Kidney epithelial cell (primary cell): ENCODE measurements around the gene PDGFRB. TPM values are rescaled to one million over a fixed set of nuclear protein-coding genes. Genes with fewer than 3 reads are reported as not detected.

Experiments
- DNase-seq: peaks from one replicate; pipeline ENCODE4 v3.0.0-alpha.2; 2010; ENCODE audit warnings: low read depth
- H3K27me3 ChIP-seq: 2 replicates; pipeline ENCODE4 v1.6.0; 2011; ENCODE audit warnings: low read length; ENCODE audit not compliant: control insufficient read depth, insufficient read depth
- H3K36me3 ChIP-seq: 2 replicates; pipeline ENCODE4 v1.5.1; 2011; ENCODE audit warnings: low read length; ENCODE audit not compliant: control insufficient read depth, insufficient read depth
- H3K4me3 ChIP-seq: 2 replicates; pipeline ENCODE4 v1.5.1; 2011; ENCODE audit warnings: low read depth, mild to moderate bottlenecking, control low read depth, low read length
- total RNA-seq: library from RNA; depleted of rRNA; stranded (reverse); fragments of >200 nt; gene quantifications from 2 replicates; pipeline ENCODE4 v1.2.3, GENCODE V29; 2015
- TF ChIP-seq, protein P1 (sequence below): IDR thresholded peaks from 2 replicates; pipeline ENCODE4 v1.5.1; 2011; ENCODE audit warnings: mild to moderate bottlenecking, moderate library complexity, low read length, control low read depth, inconsistent platforms; ENCODE audit not compliant: insufficient read depth, poor library complexity, severe bottlenecking

The PDGFRB gene
- total RNA-seq, 1 donor from 2014 or later, result 18.3 TPM

DNA sequence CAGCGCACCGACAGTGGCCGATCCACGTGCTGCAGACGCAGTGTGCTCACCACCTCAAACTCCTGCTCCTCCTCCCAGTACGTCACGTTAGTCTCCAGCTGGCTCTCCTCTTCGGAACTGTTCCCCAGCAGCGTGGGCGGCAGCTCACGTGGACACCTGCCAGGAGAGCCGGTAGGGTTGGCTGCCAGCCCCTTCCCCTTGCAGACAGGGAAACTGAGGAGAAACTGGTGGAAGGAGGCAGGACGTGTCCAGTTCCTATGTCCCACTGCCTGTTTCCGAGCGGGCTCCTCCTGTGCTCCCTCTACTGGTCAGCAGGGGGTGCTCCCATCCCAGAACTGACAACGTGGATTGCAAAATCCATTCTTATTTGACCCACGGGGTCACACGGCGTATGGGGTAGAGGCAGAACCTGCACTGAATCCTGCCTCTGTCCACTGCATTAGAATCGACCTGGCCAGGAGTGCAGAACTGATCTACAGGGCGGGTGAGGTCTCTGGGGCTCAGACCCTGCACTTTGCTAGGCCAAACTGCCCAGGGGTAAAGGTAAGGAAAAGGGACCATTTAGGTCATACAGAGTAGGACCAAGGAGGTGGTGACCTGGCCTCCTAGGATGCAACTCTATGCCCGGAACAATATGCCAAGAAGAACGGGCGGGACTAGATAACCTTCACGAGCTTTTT is 25.7 kb downstream of the PDGFRB start:
- Histone ChIP-seq H3K27me3 (no peaks in the 10 kb centered on the region), H3K36me3 (no peaks in the 10 kb centered on the region), H3K4me3 (no peak overlapping the region)
- TF ChIP-seq, protein P1, sequence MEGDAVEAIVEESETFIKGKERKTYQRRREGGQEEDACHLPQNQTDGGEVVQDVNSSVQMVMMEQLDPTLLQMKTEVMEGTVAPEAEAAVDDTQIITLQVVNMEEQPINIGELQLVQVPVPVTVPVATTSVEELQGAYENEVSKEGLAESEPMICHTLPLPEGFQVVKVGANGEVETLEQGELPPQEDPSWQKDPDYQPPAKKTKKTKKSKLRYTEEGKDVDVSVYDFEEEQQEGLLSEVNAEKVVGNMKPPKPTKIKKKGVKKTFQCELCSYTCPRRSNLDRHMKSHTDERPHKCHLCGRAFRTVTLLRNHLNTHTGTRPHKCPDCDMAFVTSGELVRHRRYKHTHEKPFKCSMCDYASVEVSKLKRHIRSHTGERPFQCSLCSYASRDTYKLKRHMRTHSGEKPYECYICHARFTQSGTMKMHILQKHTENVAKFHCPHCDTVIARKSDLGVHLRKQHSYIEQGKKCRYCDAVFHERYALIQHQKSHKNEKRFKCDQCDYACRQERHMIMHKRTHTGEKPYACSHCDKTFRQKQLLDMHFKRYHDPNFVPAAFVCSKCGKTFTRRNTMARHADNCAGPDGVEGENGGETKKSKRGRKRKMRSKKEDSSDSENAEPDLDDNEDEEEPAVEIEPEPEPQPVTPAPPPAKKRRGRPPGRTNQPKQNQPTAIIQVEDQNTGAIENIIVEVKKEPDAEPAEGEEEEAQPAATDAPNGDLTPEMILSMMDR, result peak; percentile 95
- DNase-seq, result no peak

DNA sequence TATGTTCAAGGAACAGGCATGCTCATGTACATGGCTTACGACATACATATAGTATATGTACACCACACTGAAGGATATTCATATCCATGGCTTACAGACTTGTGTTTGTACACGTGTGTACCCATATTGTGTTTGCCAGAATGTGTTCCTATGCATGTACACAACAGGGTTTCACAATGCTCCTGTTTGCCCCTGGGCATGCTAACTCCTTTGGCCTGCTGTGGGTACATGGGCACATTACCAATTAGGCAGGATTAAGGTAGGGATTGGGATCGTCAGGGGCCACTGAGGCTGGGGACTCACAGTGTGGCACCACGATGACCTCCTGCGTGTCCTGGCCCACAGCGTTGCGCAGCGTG is 26.2 kb downstream of the PDGFRB start:
- TF ChIP-seq, protein P1, result no peak
- no peaks in the 10 kb centered on the region for H3K27me3 ChIP-seq
- H3K36me3 ChIP-seq, result no peaks in the 10 kb centered on the region
- no peak for DNase-seq
- no peak overlapping the region for H3K4me3 ChIP-seq

DNA sequence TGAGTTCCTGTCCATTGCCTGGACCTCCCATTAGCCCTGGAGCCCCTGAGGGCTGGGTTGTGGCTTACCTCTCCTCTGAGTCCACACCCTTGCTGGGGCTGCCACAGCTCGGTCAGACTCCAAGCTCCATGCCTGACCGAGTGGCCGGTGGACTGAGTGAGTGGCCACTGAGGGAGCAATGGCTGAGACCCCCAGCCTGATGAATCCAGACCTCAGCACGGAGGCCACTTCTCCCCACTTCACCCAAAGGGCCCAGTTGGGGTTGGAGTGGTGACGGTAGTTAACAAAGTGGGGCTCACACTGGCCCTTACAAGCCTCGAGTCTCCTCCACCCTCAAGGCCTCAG is 28.8 kb downstream of the PDGFRB start:
- Histone ChIP-seq H3K4me3 (no peak overlapping the region), H3K27me3 (no peaks in the 10 kb centered on the region), H3K36me3 (no peaks in the 10 kb centered on the region)
- TF ChIP-seq, protein P1, result no peak
- DNase-seq, result no peak

DNA sequence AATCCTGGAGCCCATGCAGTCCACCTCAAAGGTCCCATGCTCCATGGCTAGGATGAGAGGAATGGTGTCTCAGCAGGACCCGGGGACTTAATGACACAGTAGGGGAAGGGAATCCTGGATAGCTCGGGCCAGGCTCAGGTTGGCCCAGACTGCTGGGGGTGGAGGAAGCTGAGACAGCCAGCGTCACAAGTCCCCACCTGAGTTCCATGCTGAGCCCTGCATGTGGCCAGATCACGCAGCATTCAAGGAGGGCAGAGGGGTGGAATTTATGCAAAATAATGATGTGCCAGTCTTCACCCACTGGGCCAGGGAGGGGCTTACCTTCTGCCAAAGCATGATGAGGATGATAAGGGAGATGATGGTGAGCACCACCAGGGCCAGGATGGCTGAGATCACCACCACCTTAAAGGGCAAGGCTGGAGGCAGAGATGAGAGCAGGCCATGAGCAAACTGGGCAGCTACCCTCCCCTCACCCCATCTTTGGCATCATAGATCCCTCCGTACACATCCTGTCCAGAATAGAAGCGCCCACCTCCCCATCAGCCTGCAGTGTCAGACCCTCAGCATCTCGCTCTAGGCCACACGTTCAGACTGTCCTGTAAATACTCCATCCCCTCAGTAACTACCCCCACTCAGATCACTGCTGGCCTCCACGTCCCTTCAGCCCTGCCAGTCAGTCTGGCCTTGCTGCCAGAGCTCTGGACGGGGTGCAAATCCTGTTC is 29.3 kb downstream of the PDGFRB start:
- no peak for DNase-seq
- Histone ChIP-seq H3K36me3 (no peaks in the 10 kb centered on the region), H3K4me3 (no peak overlapping the region), H3K27me3 (no peaks in the 10 kb centered on the region)
- TF ChIP-seq, protein P1, result no peak

DNA sequence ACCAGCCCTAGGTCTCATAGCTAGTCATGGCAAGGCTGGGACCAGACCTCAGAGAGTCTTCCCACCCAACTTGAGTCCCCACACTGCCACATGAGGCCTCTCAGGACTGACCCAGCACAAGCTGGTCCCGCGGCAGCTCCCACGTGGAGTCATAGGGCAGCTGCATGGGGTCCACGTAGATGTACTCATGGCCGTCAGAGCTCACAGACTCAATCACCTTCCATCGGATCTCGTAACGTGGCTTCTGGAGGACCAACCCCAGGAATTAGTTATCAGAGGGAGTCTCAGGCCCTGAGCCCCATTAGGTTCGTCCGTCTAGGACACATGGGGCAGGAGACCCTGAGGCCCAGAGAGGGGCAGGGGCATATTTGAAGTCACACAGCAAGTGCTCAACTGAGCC is 30.3 kb downstream of the PDGFRB start:
- no peaks in the 10 kb centered on the region for H3K27me3 ChIP-seq
- no peaks in the 10 kb centered on the region for H3K36me3 ChIP-seq
- DNase-seq, result no peak
- TF ChIP-seq, protein P1, result no peak
- no peak overlapping the region for H3K4me3 ChIP-seq

DNA sequence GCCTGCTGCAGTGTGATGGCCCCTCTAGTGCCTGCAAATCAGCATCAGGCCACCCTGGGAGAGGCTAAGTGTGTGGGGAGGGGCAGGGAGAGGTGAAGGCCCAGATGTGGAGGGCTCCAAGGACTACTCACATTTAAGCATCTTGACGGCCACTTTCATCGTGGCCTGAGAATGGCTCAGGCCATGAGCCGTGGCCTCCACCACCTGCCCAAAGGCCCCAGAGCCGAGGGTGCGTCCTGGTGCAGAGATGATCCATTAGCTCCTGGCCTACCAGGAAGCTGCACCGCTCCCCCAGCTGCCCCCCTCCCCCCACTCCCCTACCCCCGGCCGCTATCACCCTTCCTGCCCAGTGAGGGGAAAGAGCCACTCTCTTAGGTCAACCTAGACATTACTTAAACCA is 31.0 kb downstream of the PDGFRB start:
- no peaks in the 10 kb centered on the region for H3K36me3 ChIP-seq
- no peak for DNase-seq
- H3K4me3 ChIP-seq, result no peak overlapping the region
- H3K27me3 ChIP-seq, result no peaks in the 10 kb centered on the region
- TF ChIP-seq, protein P1, result no peak
